Fibroblast of skin of abdomen (primary cell): ENCODE results near the gene NSG2.
"Not testable (repeated sequence)": the region's sequence is repeated elsewhere in the genome, so short reads cannot be mapped to it uniquely, and the experiment has no call there.

Source experiments
- DNase-seq: peaks from one replicate; pipeline ENCODE4 v3.0.0-alpha.2; 2013

Gene NSG2

DNA sequence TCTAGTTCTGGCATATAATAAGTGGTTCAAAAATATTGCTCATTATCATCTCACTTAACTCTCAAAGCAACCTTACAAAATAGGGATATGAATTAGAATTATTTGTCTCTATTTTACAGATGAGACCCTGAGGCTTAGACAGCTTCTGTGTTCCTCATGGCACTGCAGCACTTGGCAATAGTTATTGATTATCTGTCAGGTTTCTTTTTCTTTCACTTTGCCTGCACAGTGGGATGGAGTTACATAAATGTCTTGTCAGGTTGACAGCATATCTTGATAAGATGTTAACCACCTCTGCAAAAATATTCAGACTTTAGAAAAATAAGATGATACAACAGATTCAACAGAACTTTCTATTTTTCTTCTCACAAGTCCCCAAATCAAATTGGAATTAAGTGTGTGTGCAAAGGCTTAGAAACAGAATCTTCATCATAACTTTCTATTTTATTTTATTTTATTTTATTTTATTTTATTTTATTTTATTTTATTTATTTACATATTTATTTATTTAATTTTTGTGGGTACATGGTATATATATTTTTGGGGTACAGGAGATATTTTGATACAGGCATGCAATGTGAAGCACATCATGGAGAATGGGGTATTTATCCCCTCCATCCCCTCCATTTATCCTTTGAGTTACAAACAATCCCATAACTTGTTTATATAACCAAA is 17.7 kb downstream of the NSG2 start:
- no peak for DNase-seq

DNA sequence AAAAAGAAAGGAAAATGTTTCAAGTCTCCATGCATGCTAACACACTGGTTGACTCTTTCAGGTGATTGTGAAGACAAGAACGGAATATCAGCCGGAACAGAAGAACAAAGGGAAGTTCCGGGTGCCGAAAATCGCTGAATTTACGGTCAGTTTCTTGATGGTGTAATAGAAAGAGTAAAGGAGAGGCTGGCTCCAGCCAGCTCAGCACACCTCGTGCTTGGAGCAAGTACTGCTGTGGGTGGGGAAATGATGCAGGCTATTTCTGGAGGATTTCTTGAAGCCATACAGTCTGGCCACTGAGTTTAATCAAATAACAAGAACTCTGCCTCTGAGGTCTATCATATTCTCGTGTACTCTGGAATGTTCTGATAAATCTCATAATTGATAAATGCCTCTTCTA is 18.7 kb downstream of the NSG2 start:
- DNase-seq = no peak

DNA sequence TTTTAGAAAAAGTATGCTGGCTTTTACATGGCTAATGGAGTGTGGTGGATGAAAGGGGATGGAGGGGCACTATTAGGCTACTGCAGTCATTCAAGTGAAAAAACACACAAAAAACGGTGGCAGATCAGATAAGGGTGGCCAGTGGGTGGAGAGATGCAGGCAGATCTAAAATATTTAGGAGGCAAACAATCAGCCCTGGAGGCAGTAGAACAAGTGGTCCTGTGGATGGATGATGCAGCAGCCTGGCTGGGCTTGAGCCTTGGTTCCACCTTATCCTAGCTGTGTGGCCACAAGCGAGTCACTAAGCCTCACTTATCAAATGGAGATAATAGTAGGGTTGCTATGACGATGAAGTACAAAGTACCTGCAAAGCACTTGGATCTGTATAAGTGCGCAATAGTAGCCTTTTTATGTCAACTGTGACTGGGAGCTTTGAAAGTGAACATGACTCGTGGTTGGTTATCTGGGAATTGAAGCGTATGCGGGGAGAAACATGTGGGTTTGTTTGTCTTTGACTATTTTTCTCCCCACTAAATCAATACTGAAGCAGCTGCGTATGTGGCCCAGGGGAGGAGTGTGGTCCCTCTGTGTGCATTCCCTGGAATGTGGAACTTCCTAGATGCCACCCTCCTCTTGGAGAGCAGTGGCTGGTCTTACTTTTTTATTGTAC is 20.2 kb downstream of the NSG2 start:
- no peak for DNase-seq

DNA sequence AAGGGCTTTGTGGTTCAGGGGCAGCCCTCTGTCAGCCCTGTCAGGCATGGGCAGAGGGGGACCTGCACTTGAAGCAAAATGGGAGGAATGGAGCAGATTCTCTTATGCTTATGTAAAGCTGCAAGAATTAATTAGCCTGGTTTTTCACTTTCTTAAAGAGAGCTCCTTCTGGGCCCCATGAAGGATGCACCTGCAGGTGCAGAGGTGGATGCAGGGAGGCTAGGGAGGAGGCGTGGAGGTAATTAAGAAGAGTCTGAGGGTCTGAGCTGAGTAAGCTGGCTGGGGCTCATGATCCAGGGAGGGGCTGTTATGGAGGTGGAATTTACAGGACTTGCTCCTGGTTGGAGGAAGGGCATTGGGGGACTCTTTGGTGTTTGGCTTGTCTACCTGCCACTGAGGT is 22.0 kb downstream of the NSG2 start:
- no peak for DNase-seq

DNA sequence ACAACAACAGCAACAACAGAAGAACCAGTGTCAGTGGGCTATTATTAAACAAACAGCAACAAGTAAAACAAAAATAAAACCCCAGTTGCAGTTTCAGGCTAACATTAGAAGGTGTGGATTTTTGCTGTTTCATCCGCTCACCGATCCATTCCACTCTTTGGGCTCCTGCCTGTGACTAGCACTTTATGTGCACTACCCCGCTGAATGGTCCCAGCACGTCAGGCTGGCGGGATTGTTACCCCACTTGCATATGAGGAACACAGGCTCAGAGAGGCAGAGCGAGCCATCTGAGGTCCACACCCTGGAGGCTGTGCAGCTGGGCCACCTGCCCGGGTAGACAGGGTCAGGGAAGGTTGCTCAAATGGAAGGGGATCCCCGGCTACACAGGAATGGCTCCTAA is 26.0 kb downstream of the NSG2 start:
- no peak for DNase-seq

DNA sequence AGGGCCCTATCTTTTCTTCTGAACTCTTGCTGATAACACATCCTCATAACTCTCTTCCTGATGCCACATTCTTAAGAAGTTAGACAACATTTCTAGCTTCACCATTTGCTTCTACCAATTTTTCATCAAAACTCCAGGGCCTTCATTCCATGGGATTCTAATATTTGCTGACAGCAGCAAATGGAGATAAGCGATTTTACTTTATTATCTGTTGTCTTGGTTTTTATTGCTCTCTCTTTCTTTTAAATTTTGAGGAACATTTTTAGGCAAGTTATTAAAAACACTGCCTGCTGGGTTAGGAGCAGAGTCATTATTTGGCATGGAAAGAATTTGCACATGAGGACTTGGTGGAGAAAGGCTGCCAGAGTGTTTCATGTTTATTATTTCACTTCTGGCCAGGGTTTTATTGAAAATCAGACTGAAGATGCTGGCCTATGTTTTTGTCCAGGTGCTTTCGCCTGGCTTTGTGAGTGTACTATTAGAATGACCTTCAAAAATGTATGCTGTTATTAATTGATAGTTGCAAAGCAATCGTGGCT is 27.7 kb downstream of the NSG2 start:
- no peak for DNase-seq

DNA sequence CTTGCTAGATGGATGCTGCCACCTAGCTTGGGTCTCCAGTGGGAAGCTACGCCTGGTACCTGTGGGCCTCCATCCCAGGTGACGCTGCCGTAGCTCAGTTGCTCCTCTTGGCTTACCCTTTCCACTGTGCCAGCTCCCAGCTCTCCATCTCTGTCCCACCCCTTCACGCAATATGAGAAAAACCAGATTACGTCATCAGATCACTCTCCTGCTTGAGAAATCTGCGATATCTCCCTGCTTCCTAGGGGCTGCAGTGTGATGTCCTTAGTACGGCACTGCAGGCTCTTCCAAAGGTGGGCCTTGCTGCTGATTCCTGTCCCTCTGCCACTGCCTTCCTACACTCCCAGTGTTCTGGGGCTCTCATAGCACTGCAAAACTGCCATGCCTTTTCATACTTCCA is 28.9 kb downstream of the NSG2 start:
- DNase-seq = no peak

DNA sequence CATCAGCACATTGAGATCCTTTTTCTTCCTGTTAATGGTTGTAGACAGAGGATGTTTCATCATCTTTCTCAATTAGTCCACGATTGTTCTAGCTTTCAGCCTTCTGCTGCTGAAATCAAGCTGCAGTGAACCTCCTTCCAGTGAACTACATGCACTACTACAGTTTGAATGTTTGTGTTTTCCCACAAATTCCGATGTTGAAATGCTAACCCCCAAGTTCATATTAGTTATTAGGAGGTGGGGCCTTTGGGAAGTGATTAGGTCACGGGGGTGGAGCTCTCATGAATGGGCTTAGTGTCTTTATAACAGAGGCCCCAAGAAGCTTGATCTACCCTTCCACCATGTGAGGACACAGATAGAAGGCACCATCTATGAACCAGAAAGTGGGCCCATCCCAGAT is 32.9 kb downstream of the NSG2 start:
- DNase-seq = peak; percentile 13

DNA sequence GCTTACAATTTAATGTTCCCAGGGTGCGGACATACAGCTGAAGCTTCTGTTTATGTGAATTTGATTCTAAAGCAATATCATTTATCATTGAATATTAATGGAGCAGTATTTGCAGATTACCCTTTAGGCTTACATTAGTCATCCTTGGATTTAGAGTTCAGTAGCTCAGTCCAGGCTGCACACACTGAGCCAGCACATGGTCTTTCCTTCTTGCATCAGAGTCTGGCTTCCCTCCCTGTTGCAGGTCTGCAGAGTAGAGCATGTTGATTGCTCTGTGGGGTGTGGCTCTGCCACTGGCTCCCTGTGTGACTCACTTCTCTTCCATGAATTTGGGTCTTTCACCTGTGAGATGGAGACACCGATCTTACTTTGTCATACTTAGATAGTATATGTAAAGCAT is 36.8 kb downstream of the NSG2 start:
- DNase-seq = no peak

DNA sequence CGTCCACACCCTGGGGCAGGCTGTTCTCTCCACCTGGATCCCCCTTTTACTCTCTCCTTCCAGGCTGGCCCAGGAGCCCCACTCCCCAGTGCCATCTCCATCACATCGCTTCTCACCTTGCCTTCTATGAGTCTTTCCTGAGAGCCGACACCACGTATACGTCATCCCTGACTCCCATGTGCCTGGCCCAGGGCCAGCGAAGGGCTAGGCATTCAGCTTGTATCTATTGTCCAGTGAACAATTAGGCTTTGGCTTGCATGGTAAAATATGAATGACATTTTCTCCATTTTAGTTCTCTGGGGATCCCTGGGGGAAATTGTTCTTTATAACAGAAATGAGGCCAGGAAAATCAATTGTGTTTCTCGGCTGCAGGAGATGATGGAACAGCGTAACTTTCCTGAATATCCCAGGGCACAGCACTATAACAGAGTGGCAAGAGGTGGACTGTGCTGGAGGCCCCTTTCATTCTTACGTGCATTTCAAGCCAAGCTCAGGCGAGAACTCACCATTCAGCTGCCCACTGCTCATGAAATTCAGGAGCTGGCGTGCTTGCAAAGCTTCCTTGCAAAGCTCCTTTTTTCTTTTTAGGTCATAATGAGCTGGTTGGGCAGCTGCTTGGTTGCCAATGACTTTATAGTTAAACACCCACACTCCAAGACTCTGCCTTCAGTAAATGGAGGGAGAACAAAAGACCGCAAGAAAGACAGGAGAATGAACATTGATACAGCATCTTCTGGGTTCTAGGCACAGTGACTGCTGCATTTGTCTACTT is 37.7 kb downstream of the NSG2 start:
- no peak for DNase-seq

DNA sequence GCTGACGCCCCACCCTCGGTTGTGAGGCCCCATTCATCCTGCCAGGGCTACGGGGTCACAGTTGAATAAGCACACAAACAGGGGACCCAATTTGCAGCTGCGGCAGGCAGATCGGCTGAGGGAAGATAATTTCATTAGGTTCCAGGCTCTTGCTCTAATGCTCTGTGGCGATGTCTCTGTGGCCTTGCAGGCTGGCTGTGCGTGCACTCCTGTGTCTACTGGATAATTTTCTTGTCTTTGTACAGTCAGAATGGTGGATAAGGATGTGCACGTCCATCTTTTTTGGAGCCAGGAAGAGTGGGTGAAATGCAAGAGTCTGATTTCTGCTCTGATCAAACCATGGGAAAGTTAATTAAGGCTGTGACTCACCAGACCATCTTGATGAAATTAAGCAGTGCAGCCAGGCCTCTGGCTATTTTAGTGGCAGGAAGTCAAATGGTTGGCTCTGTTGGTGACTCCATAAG is 39.2 kb downstream of the NSG2 start:
- DNase-seq = peak; percentile 17

DNA sequence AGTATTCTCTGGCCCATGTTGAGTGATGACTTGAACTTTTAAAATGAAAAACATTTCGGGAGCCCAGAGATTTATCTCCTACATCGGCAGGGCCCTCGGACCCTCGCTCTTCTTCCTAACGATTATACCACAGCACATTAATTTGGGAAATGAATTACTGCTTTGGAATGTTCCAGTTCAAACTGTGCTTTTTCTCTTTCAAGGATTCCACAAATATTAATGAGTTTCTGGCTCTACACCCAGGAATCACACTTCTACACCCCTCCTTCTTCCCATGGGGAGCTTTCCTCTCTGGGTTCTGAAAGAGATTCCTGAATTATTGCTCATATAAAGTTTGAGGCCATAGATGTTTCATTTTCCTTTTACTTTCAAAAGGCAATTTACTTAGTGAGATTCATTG is 41.2 kb downstream of the NSG2 start:
- peak; percentile 61 for DNase-seq

DNA sequence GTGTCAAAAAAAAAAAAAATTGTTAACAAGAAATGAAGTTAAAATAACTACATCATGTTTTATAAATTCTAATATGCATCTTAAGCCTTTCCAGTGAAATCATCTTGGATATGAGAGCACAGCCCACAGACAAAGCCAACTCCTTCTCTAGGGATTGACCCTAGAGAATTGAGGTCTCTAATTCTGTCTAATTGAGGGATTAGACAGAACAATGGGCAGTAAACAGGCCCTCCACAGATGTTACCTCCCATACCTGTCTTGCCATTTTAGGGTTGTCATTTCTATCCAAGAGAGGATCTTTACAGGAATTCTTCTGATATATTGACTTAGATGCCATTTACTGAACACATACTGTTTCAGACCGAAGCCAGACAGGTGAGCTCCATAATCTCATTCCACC is 42.3 kb downstream of the NSG2 start:
- no peak for DNase-seq

DNA sequence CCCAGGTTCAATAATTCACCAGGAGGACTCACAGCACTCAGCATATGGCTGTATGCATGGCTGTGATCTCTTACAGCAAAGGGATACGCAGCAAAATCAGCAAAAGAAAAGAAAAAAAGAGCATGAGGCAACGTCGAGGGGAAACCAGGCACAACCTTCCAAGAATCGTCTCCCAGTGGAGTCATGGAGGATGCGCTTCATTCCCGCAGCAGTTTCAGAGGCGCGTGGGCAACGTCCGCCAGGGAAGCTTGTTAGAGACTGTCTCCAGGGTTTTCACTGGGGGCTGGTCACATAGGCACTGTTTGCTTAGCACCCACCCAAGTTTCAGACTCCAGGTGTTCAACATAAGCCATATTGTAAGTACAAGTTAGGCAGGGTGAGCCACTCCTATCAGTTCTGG is 44.6 kb downstream of the NSG2 start:
- no peak for DNase-seq

DNA sequence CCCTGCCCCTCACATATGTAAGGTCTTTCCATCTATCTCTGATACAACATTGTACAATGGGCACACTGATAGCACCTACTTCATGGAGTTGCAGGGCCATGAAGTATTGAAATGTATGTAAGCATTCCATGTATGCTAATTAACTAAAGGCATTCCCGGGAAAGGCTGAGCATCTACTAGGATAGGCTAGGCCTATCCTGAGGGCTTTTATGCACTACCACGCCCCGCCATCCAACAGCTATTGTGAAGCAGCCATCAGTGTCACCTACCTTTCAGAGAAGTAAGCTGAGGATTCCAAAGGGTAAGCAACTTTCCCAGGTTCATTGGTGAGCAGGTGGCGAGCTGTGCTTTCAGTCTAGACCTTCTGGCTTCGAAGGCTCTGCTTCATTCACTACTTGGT is 47.6 kb downstream of the NSG2 start:
- DNase-seq = no peak

DNA sequence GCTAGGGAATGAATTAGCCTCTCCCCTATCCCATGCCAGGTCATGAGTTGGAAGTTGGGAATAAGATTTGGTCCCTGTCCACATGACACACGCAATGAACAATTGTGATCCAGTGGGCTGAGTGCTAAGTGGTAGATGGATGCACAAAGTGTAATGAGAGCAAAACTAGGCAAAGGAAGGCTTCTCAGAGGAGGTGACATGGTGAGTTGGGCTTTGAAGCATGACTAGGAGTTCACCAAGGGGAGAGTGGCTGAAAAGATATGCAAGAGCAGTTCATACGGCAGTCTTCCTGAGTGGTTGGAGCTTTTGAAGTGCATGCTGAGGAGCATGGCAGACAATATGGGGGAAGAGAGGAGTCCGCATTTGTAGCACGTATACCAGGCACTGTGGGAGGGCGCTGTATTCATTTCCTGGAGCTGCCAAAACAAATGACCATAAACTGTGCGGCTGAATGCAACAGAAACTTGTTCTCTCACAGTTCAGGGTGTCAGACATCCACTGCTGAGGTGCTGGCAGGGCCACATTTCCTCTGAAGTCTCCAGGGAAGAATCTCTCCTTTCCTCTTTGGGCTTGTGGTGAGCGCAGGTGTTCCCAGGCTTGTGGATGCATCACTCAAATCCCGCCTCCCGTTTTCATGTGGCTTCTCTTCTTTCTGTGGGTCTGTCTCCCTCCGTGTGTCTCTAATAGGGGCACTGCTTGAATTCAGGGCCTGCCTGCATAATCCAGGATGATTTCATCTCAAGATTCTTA is 49.5 kb downstream of the NSG2 start:
- no peak for DNase-seq

DNA sequence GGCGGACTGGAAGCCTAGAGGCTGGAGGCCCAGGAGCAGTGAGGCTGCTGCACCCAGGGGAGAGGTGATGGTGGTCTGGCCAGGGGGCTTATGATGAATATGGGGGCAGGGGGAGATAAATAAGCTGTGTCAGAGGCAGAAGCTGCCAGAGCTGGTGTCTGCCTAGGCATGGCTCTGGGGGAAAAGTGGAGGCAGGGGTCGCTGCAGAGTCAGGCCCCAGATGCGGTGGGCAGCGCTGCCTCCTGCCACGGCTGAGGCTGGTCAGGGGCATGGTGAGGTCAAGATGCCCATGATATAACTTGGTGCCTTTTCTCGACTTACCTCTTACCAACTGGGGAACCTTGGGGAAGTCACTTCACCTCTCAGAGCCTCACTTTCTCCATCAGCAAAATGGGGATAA is 51.1 kb downstream of the NSG2 start:
- no peak for DNase-seq

DNA sequence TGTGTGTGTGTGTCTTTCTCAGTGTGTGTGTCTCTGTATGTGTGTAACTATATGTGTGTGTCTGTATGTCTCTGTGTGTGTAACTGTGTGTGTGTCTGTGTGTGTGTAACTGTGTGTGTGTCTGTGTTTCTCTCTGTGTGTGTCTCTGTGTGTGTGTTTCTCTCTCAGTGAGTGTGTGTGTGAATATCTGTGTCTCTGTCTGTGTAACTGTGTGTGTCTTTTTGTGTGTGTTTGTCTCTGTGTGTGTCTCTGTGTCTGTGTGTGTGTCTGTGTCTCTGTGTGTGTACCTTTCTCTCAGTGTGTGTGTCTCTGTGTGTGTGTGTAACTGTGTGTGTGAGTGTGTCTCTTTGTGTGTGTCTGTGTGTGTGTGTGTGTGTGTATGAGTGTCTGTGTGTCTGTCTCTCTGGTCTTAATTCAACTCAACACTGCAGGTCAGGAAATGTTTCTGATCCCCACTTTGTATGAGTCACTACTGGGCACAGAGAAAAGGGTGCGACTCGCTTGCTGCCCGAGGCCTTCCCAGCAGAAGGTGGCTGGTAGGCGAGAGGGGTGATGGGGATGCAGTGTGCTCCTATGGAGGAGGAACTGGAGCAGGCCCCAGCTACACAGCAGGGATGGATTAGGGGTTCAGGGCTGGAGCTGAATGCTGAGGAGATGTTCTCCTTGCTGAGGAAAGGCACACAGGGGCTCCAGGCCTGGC is 52.1 kb downstream of the NSG2 start:
- DNase-seq = peak; percentile 45

DNA sequence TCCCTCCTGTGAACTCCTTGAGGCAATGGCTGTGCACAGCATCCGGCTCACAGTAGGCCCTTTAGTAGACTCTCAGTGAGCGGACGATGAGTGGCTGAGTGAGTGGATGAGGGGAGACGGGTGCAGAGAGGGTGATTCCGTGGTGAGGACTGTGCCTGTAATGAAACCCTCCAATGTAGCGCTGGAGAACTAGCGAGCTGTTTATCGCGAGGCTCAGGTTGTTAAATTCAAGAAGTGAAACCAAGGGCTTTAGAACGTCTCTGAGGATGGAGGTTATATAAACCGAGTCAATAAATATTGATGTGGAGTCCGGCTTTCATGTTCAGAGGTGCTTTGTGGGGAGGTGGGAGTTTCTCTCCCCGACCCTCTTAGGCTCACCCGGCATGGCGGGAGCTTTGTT is 53.2 kb downstream of the NSG2 start:
- no peak for DNase-seq

DNA sequence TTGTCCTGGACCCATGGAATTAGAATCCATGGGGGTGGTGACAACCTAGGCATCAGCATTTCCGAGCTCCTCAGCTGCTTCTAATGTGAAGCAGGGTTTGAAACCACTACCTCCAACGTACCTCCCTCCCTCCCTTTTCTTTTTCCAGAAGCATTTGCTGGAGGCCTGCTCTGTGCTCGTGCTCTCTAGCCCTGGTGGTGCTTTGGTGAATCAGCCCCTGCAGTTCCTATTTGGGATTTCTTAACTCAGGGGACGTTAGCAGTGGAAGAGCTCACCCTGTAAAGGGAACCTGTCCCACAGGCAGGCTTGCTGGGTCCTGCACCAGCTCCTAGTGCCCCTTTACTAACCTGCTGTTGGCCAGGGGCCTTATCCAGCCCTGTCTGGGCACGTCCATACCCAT is 55.0 kb downstream of the NSG2 start:
- DNase-seq = no peak

DNA sequence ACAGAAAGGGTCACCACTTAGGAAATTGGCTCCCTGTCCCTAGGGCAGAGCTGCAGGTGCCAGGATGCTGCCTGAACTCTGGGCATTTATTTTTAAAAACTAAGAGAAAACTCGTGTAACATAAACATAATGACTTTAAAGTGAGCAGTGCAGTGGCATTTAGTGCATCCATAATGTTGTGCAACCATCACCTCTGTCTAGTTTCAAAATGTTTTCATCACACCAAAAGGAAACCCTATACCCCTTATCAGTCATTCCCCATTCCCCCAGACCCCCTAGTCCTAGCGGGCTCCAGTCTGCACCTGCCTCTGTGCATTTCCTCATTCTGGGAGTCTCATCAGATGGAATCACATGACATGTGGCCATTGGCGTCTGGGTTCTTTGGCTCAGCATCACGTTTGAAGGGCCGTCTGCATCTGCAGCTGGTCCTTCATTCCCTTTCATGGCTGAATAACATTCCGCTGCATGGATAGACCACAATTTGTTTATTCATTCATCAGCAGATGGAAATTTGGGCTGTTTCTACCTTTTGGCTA is 55.8 kb downstream of the NSG2 start:
- no peak for DNase-seq

DNA sequence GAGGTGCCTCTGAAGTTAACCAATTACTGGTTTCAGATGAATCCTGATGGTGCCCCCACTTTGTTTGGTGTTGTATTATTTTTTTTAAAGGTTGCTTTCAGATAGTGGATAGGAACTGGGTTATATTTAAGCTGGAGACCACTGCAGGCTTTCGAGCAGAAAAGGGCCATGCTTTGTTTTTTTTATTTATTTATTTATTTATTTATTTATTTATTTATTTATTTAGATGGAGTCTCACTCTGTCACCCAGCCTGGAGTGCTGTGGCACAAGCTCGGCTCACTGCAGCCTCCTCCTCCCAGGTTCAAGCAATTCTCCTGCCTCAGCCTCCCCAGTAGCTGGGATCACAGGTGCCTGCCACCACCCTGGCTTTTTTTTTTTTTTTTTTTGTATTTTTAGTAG is 57.1 kb downstream of the NSG2 start:
- DNase-seq = not testable (repeated sequence)
